ENCODE results near the gene TRAIP.

GRCh38 chr3:49831341-49831740 lies 25.0 kb downstream of the TRAIP start:
- TF ChIP-seq CTCF (IDR thresholded peaks at IDR 0.05) (no peak), POLR2A (IDR thresholded peaks at IDR 0.05) (no peak), EP300 (IDR thresholded peaks at IDR 0.05) (no peak)

Data from tibial nerve (tissue), 4 donors.